Kasumi-1 (cell line): ENCODE data around the gene SEMA3C.

ENCODE experiments used
- DNase-seq, 2 experiments: peaks; one replicate each; lab custom pipeline; 2025; lab: John Stamatoyannopoulos, UW

SEMA3C gene

GRCh38 chr7:80775897-80776296, 143.0 kb downstream of the SEMA3C start:
- DNase-seq: no peak

- no peak for DNase-seq
These were observed 143.4 kb downstream of the SEMA3C start for GRCh38 chr7:80775482-80775881.

- DNase-seq: no peak
These were observed 144.0 kb downstream of the SEMA3C start for GRCh38 chr7:80774843-80775242.

GRCh38 chr7:80773787-80774508, 144.9 kb downstream of the SEMA3C start:
- no peak for DNase-seq

GRCh38 chr7:80772347-80772993, 146.4 kb downstream of the SEMA3C start:
- DNase-seq: no peak

GRCh38 chr7:80771523-80771922, 147.3 kb downstream of the SEMA3C start:
- DNase-seq: no peak

- no peak for DNase-seq
These were observed 148.2 kb downstream of the SEMA3C start for GRCh38 chr7:80770675-80771081.

GRCh38 chr7:80770061-80770460, 148.8 kb downstream of the SEMA3C start:
- no peak for DNase-seq

GRCh38 chr7:80768756-80769155, 150.1 kb downstream of the SEMA3C start:
- DNase-seq: no peak

GRCh38 chr7:80767654-80768053, 151.2 kb downstream of the SEMA3C start:
- DNase-seq: no peak

- DNase-seq: no peak
These were observed 152.1 kb downstream of the SEMA3C start for GRCh38 chr7:80766724-80767123.

GRCh38 chr7:80764132-80764531, 154.7 kb downstream of the SEMA3C start:
- DNase-seq: no peak

- DNase-seq: no peak
These were observed 155.1 kb downstream of the SEMA3C start for GRCh38 chr7:80763704-80764103.

GRCh38 chr7:80763289-80763688, 155.6 kb downstream of the SEMA3C start:
- no peak for DNase-seq

- no peak for DNase-seq
These were observed 158.6 kb downstream of the SEMA3C start for GRCh38 chr7:80760292-80760691.

GRCh38 chr7:80752954-80753690, 165.7 kb downstream of the SEMA3C start:
- no peak for DNase-seq

- DNase-seq: no peak
These were observed 169.6 kb downstream of the SEMA3C start for GRCh38 chr7:80749270-80749669.

GRCh38 chr7:80748363-80749042, 170.3 kb downstream of the SEMA3C start:
- no peak for DNase-seq

GRCh38 chr7:80740778-80741545, 177.9 kb downstream of the SEMA3C start:
- DNase-seq: no peak

GRCh38 chr7:80736371-80737125, 182.3 kb downstream of the SEMA3C start:
- no peak for DNase-seq

- no peak for DNase-seq
These were observed 183.5 kb downstream of the SEMA3C start for GRCh38 chr7:80735330-80735729.
